Testis (tissue), 3 donors: ENCODE results near the gene ECT2. TPM values are rescaled to one million over a fixed set of nuclear protein-coding genes. Genes with fewer than 3 reads are reported as not detected.
"Not testable (repeated sequence)": the region's sequence is repeated elsewhere in the genome, so short reads cannot be mapped to it uniquely, and the experiment has no call there.

Experiments
- DNase-seq: peaks from one replicate; pipeline ENCODE4 v3.0.0-alpha.2; 2019
- H3K27ac ChIP-seq, 2 donors: fragments of 200-600 bp; sonication (generic); one replicate each; pipeline ENCODE4 v1.5.1; 2019
- H3K27me3 ChIP-seq: fragments of 200-600 bp; sonication (generic); one replicate; pipeline ENCODE4 v1.5.1; 2019
- H3K36me3 ChIP-seq: fragments of 200-600 bp; sonication (generic); one replicate; pipeline ENCODE4 v1.5.1; 2017; ENCODE audit warnings: low read depth; ENCODE audit errors: missing control alignments
- H3K4me1 ChIP-seq: fragments of 200-600 bp; sonication (generic); one replicate; pipeline ENCODE4 v1.5.1; 2019
- H3K4me3 ChIP-seq, 2 donors: fragments of 200-600 bp; sonication (generic); one replicate each; pipeline ENCODE4 v1.5.1; 2017 to 2019
- H3K9me3 ChIP-seq: fragments of 200-600 bp; sonication (generic); one replicate; pipeline ENCODE4 v1.5.1; 2017
- CTCF ChIP-seq, 3 experiments: fragments of 450-650 bp in 2 of 3; fragments of 200-600 bp in 1 of 3; sonication (generic) in 1 of 3; IDR thresholded peaks; one replicate each; pipeline ENCODE4 v1.5.1; 2016 to 2019; ENCODE audit warnings: antibody characterized with exemption in 3 of 3, mild to moderate bottlenecking in 2 of 3, moderate library complexity in 1 of 3
- POLR2A ChIP-seq: fragments of 450-650 bp; IDR thresholded peaks from one replicate; pipeline ENCODE4 v1.6.1; 2017; ENCODE audit warnings: antibody characterized with exemption, mild to moderate bottlenecking, moderate library complexity
- WGBS, 2 donors: methylation state at CpG; one replicate each; pipeline ENCODE4 v1.1.5; 2018; 5-methylcytosine and 5-hydroxymethylcytosine counted together
- intact Hi-C: fragments of 100-400 bp; cut with DNase I; formaldehyde crosslinking; loops from one replicate; pipeline ENCODE4 v1.15.1; 2023; ENCODE audit warnings: low total_unique reads
- polyA plus RNA-seq: library from polyadenylated mRNA; stranded (reverse); fragments of 350-450 nt; fragmentation: Illumina TruSeq; extraction: RNeasy Lipid Tissue Mini Kit (QIAGEN cat#74804); gene quantifications from one replicate; pipeline ENCODE4 v1.2.3, GENCODE V29; 2014; ENCODE audit warnings: low read depth, low replicate concordance; ENCODE audit not compliant: insufficient read depth
- total RNA-seq, 2 donors: library from RNA; depleted of rRNA; stranded (reverse); fragments of >200 nt; gene quantifications; one replicate each; pipeline ENCODE4 v1.2.3, GENCODE V29; 2016

ECT2 gene
- total and polyA plus RNA-seq, 3 donors from 2014 or later, result 20.8 to 33.3 (median 21.9) TPM

DNA sequence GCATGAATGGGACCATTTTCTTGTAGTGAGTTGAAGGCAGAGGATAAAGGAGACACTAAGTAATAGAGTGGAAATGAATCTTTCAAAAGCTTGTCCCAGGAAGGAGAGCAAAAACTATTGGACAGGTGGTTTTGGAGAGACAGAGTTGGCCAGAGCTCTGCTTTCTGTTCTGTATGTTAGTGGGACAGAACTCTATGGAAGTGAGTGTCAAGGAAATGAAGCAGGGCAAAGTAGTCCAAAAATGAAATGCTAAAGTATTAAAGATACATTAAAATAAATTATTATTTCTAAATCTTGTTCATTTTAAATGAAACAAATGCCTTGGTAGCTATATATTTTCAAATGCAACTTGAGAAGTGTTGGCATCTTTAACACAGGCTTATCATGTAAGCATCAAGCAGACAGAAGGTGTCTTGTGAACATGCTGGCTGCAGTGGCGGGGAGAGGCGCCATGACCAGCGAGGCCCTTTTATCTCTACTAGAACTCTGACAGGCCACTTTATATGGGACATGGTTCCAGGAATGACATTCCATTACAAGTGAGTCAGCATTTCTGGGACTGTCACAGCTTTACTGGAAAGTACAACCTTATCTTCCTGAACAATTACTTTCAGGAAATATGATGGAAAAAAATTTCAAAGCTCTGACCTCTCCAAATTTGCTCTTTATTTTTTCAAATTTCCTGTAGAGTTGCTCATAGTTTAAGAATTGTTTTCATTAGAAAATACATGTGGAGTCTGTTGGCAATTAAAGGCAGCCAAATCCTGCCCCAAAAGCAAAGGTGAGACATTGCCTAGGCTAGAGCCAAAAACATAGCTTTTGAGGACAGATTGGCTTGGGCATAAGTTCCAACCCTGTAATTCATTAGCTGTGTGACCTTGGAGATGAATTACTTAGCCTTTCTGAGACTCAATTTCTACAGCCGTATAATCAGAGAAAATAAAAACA lies 106.5 kb downstream of the ECT2 start:
- H3K27ac ChIP-seq, result no peak overlapping the region
- WGBS, 2 donors, result 44 to 56% methylated on average over 4 of the region's 4 CpGs
- no peaks in the 10 kb centered on the region for H3K27me3 ChIP-seq
- no peaks in the 10 kb centered on the region for H3K36me3 ChIP-seq
- H3K4me3 ChIP-seq, result no peak overlapping the region
- no peaks in the 10 kb centered on the region for H3K4me1 ChIP-seq
- intact Hi-C loops, result no loop called here
- no peak for TF ChIP-seq CTCF (IDR thresholded peaks at IDR 0.05)
- DNase-seq, result no peak
- H3K9me3 ChIP-seq, result no peaks in the 10 kb centered on the region

GRCh38 chr3:172859041-172859440 lies 108.5 kb downstream of the ECT2 start:
- Histone ChIP-seq H3K4me3 (no peak overlapping the region), H3K27ac (no peak overlapping the region), H3K9me3 (no peaks in the 10 kb centered on the region), H3K27me3 (no peaks in the 10 kb centered on the region), H3K36me3 (no peaks in the 10 kb centered on the region), H3K4me1 (no peaks in the 10 kb centered on the region)
- TF ChIP-seq POLR2A, result no peak
- TF ChIP-seq CTCF (IDR thresholded peaks at IDR 0.05), result no peak
- WGBS, 2 donors, result 88 to 99% methylated on average over 2 of the region's 2 CpGs
- DNase-seq, result no peak
- intact Hi-C loops, result no loop called here

DNA sequence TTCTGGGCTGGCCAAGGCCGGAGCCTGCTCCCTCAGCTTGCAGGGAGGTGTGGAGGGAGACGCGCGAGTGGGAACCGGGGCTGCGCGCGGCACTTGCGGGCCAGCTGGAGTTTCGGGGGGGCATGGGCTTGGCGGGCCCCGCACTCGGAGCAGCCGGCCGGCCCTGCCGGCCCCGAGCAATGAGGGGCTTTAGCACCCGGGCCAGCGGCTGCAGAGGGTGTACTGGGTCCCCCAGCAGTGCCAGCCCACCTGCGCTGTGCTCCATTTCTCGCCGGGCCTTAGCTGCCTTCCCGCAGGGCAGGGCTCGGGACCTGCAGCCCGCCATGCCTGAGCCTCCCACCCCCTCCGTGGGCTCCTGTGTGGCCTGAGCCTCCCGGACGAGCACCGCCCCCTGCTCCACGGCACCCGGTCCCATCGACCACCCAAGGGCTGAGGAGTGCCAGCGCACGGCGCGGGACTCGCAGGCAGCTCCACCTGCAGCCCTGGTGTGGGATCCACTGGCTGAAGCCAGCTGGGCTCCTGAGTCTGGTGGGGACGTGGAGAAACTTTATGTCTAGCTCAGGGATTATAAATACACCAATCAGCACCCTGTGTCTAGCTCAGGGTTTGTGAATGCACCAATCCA lies 116.3 kb downstream of the ECT2 start:
- DNase-seq, H3K27me3 ChIP-seq, H3K36me3 ChIP-seq, H3K9me3 ChIP-seq, intact Hi-C loops, H3K4me1 ChIP-seq, H3K27ac ChIP-seq: not testable (repeated sequence)
- H3K4me3 ChIP-seq, result peak overlapping the region; percentile 23 to 29
- 81 to 83% methylated on average over 24 to 34 of the region's 38 CpGs for WGBS, 2 donors

DNA sequence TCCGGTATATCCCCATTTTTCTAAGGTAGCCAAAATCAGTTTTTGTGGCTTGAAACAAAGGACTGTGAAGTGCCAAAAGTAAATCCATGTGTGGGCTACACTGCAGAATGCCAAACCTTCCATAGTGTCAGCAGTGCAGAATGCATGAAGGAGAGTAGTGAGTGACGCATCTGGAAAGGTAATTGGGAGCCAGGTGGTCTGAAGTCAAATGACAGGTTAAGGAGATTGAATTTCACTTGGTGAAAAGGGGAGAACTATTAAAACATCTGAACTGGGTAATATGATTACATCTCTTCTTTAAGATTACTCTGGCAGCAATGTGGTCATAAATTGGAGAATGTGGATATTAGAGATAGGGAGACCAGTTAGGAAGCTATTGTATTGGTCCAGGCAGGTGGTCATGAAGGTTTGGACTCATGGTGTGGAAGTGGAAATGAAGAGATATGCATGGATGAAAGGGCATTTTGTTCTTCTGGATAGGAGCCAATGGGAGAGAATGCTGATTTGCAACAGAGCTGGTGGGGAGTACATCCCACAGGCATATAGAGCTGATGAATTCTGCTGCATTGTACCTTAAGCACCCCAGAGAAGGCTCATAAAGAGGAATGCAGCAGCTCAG lies 118.2 kb downstream of the ECT2 start:
- intact Hi-C loops, result no loop called here
- WGBS, 2 donors, result 85 to 88% methylated on average over 2 of the region's 2 CpGs
- Histone ChIP-seq H3K36me3 (no peaks in the 10 kb centered on the region), H3K4me1 (no peaks in the 10 kb centered on the region), H3K9me3 (no peaks in the 10 kb centered on the region), H3K27ac (no peak overlapping the region), H3K27me3 (no peaks in the 10 kb centered on the region), H3K4me3 (no peak overlapping the region)
- DNase-seq, result no peak
- TF ChIP-seq POLR2A (no peak), CTCF (IDR thresholded peaks at IDR 0.05) (no peak)

DNA sequence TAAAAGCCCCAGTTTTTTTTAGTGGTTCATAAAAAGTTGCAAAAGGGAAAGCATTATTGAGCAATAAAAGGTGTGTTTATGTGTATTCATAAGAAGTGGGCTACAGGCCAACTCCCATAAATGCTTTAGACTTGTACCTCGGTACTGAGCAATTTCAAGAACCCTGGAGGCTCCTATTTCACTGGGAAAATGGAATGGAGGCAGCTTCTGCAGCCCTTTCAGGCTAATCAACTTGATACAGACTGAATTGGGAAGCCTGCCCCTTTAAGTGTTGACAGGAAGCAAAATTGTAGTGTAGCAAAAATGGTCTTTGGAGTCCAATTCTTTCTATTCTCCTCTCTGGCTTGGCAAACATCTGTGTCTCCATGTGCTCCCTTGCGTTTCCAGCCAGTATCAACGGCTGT lies 118.8 kb downstream of the ECT2 start:
- no peak for TF ChIP-seq POLR2A
- TF ChIP-seq CTCF (IDR thresholded peaks at IDR 0.05), result no peak
- no peak overlapping the region for H3K4me3 ChIP-seq
- no peak overlapping the region for H3K27ac ChIP-seq
- no peaks in the 10 kb centered on the region for H3K9me3 ChIP-seq
- intact Hi-C loops, result no loop called here
- no peaks in the 10 kb centered on the region for H3K36me3 ChIP-seq
- H3K4me1 ChIP-seq, result no peaks in the 10 kb centered on the region
- no peak for DNase-seq
- WGBS, 2 donors, result 27 to 41% methylated on average over 3 of the region's 3 CpGs
- H3K27me3 ChIP-seq, result no peaks in the 10 kb centered on the region
